AG04449 (cell line): ENCODE measurements around the gene METAP1.

Source experiments
- CTCF ChIA-PET: fragments of 350-600 bp; formaldehyde crosslinking; extraction: SDS; loops from one replicate; lab custom pipeline; 2021; ENCODE audit warnings: antibody characterized with exemption; lab: Yijun Ruan, JAX
- POLR2A ChIA-PET: fragments of 400-600, 350-600 bp; formaldehyde crosslinking; extraction: SDS; loops from one replicate; lab custom pipeline; 2020; ENCODE audit warnings: antibody characterized with exemption, inconsistent platforms; lab: Yijun Ruan, JAX
- DNase-seq: peaks from one replicate; pipeline ENCODE4 v3.0.0-alpha.2; 2010; ENCODE audit warnings: low read depth, low spot score
- H3K4me3 ChIP-seq: 2 replicates; pipeline ENCODE4 v1.5.1; 2011; ENCODE audit warnings: low read depth, mild to moderate bottlenecking, control low read depth, low read length
- CTCF ChIP-seq: IDR thresholded peaks from one replicate; pipeline ENCODE4 v1.5.1; 2011; ENCODE audit warnings: mild to moderate bottlenecking, moderate library complexity, low read length, control low read depth, inconsistent platforms; ENCODE audit not compliant: insufficient read depth; ENCODE audit errors: missing control alignments

The METAP1 gene

GRCh38 chr4:98995183-98996055, at the start of gene METAP1:
Gene METAP1 (plus strand): TSS chr4:98995721. CDS start chr4:98995754, 33 bp downstream.
- ChIA-PET CTCF (interaction anchor here (0.6 to 6.3 kb wide), 45 partner anchors 10 to 735 kb away, joined by 3 to 43 read pairs (median 3); partner anchors contain the start of gene EIF4E), POLR2A (interaction anchor here (0.5 to 1.6 kb wide), 5 partner anchors 13 to 542 kb away, joined by 3 to 11 read pairs (median 5); partner anchors contain the start of genes ADH5 and EIF4E)
- peak; percentile 63 for DNase-seq
- peak; percentile 74 for TF ChIP-seq CTCF
- H3K4me3 ChIP-seq, result peak within 1 kb of the TSS; percentile 98

GRCh38 chr4:98946359-98946758, 49.2 kb upstream of the METAP1 start:
- DNase-seq, result no peak
- TF ChIP-seq CTCF, result no peak
- H3K4me3 ChIP-seq, result no peak overlapping the region
- CTCF ChIA-PET, result interaction anchor here (0.6 to 1.6 kb wide), 5 partner anchors 8 to 32 kb away, joined by 3 to 5 read pairs (median 3); partner anchors contain the start of gene EIF4E
- POLR2A ChIA-PET, result no interaction called here

- DNase-seq, result no peak
- ChIA-PET CTCF (interaction anchor here (1.0 to 2.1 kb wide), 3 partner anchors 9 to 44 kb away, joined by 4 to 6 read pairs (median 5); partner anchors contain the start of gene METAP1), POLR2A (no interaction called here)
- H3K4me3 ChIP-seq, result no peak overlapping the region
- TF ChIP-seq CTCF, result no peak
Measured at GRCh38 chr4:98950925-98951324, 44.6 kb upstream of the METAP1 start.

GRCh38 chr4:98951710-98952109, 43.8 kb upstream of the METAP1 start:
- POLR2A ChIA-PET, result no interaction called here
- CTCF ChIA-PET, result no interaction called here
- no peak overlapping the region for H3K4me3 ChIP-seq
- DNase-seq, result no peak
- no peak for TF ChIP-seq CTCF

GRCh38 chr4:98955229-98955628, 40.3 kb upstream of the METAP1 start:
- POLR2A ChIA-PET, result no interaction called here
- H3K4me3 ChIP-seq, result no peak overlapping the region
- DNase-seq, result no peak
- CTCF ChIA-PET, result interaction anchor here (1.6 kb wide), 1 partner anchor 40 kb away, joined by 4 read pairs; the partner anchor contains the start of gene METAP1
- TF ChIP-seq CTCF, result no peak

- no peak for TF ChIP-seq CTCF
- ChIA-PET CTCF (interaction anchor here (0.7 to 1.6 kb wide), 3 partner anchors 11 to 37 kb away, joined by 3 to 4 read pairs (median 3); partner anchors contain the start of gene METAP1), POLR2A (no interaction called here)
- DNase-seq, result no peak
- no peak overlapping the region for H3K4me3 ChIP-seq
Measured at GRCh38 chr4:98958065-98958464, 37.5 kb upstream of the METAP1 start.
